ENCODE data around the gene SORCS2. TPM values are rescaled to one million over a fixed set of nuclear protein-coding genes. Genes with fewer than 3 reads are reported as not detected.

The SORCS2 gene
- total and polyA plus RNA-seq, 8 donors, result 4.6 to 9.7 (median 7.2) TPM

GRCh38 chr4:7288751-7289523, 96.6 kb downstream of the SORCS2 start:
- intact Hi-C loops (cut with DNase I), result no loop called here
- Histone ChIP-seq H3K36me3 (no peaks in the 10 kb centered on the region), H3K27ac (no peak overlapping the region), H3K27me3 (peaks cover 0 to 18% of the 10 kb centered on the region in 2 donors), H3K4me3 (no peak overlapping the region), H3K4me1 (no peaks in the 10 kb centered on the region), H3K9me3 (no peaks in the 10 kb centered on the region)
- no peak for DNase-seq
- no peak for TF ChIP-seq CTCF (IDR thresholded peaks at IDR 0.05)
- ATAC-seq, result no peak

GRCh38 chr4:7289589-7289988, 97.3 kb downstream of the SORCS2 start:
- TF ChIP-seq CTCF (IDR thresholded peaks at IDR 0.05), result no peak
- intact Hi-C loops (cut with DNase I), result no loop called here
- no peak overlapping the region for H3K27ac ChIP-seq
- no peaks in the 10 kb centered on the region for H3K9me3 ChIP-seq
- ATAC-seq (no peak), DNase-seq (peak in 1 of 4 donors; percentile 66)
- peaks cover 0 to 15% of the 10 kb centered on the region in 2 donors for H3K27me3 ChIP-seq
- no peak overlapping the region for H3K4me3 ChIP-seq
- H3K36me3 ChIP-seq, result no peaks in the 10 kb centered on the region
- H3K4me1 ChIP-seq, result no peaks in the 10 kb centered on the region

GRCh38 chr4:7291372-7292114, 99.2 kb downstream of the SORCS2 start:
- TF ChIP-seq CTCF (IDR thresholded peaks at IDR 0.05), result no peak

GRCh38 chr4:7293703-7294102, 101.4 kb downstream of the SORCS2 start:
- ATAC-seq (no peak), DNase-seq (peak in 1 of 4 donors; percentile 9)
- no peak overlapping the region for H3K27ac ChIP-seq
- intact Hi-C loops (cut with DNase I), result no loop called here
- no peak for TF ChIP-seq CTCF (IDR thresholded peaks at IDR 0.05)
- H3K4me1 ChIP-seq, result no peaks in the 10 kb centered on the region
- no peaks in the 10 kb centered on the region for H3K9me3 ChIP-seq
- H3K36me3 ChIP-seq, result no peaks in the 10 kb centered on the region
- H3K4me3 ChIP-seq, result no peak overlapping the region
- H3K27me3 ChIP-seq, result peaks cover 0 to 29% of the 10 kb centered on the region in 2 donors

More at GRCh38 chr4:7291372-7292114, 99.2 kb downstream of the SORCS2 start:
- peaks cover 0 to 25% of the 10 kb centered on the region in 2 donors for H3K27me3 ChIP-seq
- no peaks in the 10 kb centered on the region for H3K4me1 ChIP-seq
- intact Hi-C loops (cut with DNase I), result no loop called here
- H3K36me3 ChIP-seq, result no peaks in the 10 kb centered on the region
- no peak for ATAC-seq
- H3K4me3 ChIP-seq, result no peak overlapping the region
- peak in 1 of 4 donors; percentile 68 for DNase-seq
- no peak overlapping the region for H3K27ac ChIP-seq
- H3K9me3 ChIP-seq, result no peaks in the 10 kb centered on the region

- intact Hi-C loops (cut with DNase I), result no loop called here
- ATAC-seq, result no peak
- DNase-seq, result peak in 1 of 4 donors; percentile 23
- no peaks in the 10 kb centered on the region for H3K36me3 ChIP-seq
- no peaks in the 10 kb centered on the region for H3K4me1 ChIP-seq
- H3K4me3 ChIP-seq, result no peak overlapping the region
- no peaks in the 10 kb centered on the region for H3K9me3 ChIP-seq
- no peak for TF ChIP-seq CTCF (IDR thresholded peaks at IDR 0.05)
- peaks cover 0 to 34% of the 10 kb centered on the region in 2 donors for H3K27me3 ChIP-seq
- no peak overlapping the region for H3K27ac ChIP-seq
Measured at GRCh38 chr4:7294176-7294756, 101.9 kb downstream of the SORCS2 start.

Measured in left lung (tissue), 10 donors.